Stimulated activated CD4-positive, alpha-beta T cell treated with anti-CD3 and anti-CD28 coated beads, Interleukin-2, amount 100 ng/mL, for 48 hours (primary cell): ENCODE measurements around the gene BCORL1.

ENCODE experiments used
- DNase-seq, 2 donors: peaks; one replicate each; pipeline ENCODE4 v3.0.0-alpha.2; 2020

The BCORL1 gene

GRCh38 chrX:129961180-129962083 is 21.0 kb upstream of the BCORL1 start:
- DNase-seq, result peak; percentile 58 to 61

GRCh38 chrX:129963729-129964128 is 18.7 kb upstream of the BCORL1 start:
- no peak for DNase-seq

- DNase-seq, result no peak
Measured at GRCh38 chrX:129965166-129965565, 17.3 kb upstream of the BCORL1 start.

GRCh38 chrX:129968968-129969367 is 13.5 kb upstream of the BCORL1 start:
- no peak for DNase-seq

DNA sequence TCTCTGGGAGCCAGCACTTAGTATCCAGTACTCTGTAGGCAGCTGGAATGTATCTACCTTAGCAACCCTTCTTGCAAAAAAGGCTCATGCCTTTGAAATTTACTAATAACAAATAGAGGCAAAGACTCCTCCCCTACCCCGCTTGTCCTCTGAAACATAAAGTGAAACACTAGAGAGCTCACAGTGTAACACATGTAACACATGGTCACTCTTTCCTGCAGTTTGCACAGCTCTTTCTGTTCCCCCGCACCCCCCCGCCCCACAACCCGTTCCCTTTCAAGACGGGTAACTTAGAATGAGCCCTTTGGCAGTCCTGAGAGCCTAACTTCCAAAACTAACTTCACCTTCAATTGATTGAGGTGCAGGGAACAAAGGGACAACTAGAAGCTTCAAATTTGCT is 6.0 kb upstream of the BCORL1 start:
- DNase-seq, result no peak

- DNase-seq, result no peak
Measured at GRCh38 chrX:129979207-129979920, 3.1 kb upstream of the BCORL1 start.

DNA sequence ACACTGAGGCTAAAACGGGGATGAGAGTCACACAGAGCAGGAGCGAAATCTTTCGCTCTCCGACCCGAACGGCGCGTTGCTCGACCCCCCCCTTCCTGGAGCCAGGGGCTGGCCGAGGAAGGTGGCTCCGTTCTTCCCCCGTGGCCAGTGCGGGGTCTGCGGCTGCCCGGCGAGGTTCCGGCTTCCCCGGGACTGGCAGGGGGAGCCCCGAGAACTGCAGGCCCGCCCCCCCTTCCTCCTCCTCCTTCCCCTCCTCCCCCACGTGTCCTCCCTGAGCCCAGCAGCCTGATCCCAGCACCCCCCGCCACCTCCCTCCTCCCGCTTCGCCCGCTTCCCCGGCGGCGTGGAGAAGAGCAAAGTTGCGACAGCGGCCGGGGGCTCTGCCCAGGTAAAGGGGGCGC is 2.4 kb upstream of the BCORL1 start:
- no peak for DNase-seq

DNA sequence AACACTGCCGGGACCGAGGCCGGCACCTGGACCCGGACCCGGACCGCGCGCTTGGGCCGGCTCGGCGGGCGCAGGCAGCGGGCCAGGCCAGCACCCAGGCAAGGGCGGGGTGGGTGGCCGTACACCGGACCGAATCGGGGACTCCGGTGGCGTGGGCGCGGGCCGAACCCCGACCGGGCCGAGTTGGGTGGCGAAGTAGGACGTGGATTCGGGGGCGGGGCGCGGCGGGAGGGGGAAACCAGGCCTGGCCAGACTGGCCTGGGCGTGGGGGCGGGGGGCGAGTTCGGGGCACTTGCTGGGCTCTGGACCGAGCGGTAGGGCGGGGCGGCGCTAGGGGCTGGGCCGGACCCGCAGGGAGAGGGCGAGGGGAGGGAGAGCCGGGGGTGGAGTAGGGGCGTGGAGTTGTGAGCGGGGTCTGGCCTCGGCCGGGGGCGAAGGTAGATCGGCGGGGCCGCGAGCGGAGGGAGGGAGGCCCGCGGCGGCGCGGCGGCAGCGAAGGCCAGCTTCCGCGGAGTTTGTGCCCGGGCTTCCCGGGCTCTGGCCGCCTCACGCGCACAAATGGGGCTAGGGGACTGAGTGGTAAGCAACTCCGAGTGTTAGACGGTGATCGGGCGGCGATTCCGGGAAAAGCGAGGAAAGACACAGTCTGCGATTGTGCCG is 1.8 kb upstream of the BCORL1 start:
- no peak for DNase-seq

GRCh38 chrX:129981200-129981553 is 1.3 kb upstream of the BCORL1 start:
- no peak for DNase-seq

- DNase-seq, result no peak
Measured at GRCh38 chrX:129981752-129982299, 609 bp upstream of the BCORL1 start.

DNA sequence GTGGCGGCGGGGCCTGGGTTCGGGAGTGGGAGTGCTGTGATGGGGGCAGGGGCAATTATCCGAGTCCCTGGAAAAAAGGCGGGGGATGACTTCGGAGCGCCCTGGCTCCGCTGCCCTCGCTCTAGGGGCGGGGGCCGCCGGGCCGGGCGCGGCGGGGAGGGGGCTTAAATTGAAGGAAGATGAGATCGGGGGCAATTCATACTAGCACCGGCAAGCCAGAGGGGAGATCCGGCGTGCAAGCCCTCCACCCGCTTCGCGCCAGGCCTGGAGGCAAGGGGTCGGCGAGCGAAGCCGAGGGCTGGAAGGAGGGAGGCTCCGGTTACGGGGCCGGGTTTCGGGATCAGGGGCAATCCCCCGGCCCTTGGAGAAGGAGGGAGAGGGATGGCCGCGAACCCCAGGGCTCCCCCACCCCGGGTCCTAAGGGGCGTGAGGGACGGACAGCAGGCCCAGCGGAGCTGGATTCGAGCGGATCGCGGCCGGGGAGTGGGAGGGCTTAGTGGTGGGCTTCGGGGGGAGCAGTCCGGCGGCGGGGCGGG is 1.2 kb downstream of the BCORL1 start:
- no peak for DNase-seq

- DNase-seq, result no peak
Measured at GRCh38 chrX:129984111-129984958, 1.9 kb downstream of the BCORL1 start.

DNA sequence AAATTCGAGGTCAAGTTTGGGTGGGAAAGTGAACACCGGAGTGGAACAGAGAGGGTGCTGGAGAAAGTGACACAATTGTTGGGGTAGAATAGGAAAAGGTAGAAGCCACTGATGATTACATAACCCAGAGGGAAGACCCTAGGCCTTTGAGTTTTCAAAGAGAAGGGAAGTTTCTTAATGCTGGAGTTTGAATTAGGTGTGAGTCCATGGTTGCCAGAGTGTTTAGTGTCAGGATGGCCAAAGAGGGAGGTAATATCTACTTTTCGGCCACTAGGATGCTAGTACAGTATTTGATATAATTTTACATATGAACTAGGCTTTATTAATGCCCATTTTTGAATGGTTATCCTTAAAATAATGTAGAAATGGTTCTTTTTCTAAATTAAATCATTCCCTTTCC is 5.4 kb downstream of the BCORL1 start:
- no peak for DNase-seq

DNA sequence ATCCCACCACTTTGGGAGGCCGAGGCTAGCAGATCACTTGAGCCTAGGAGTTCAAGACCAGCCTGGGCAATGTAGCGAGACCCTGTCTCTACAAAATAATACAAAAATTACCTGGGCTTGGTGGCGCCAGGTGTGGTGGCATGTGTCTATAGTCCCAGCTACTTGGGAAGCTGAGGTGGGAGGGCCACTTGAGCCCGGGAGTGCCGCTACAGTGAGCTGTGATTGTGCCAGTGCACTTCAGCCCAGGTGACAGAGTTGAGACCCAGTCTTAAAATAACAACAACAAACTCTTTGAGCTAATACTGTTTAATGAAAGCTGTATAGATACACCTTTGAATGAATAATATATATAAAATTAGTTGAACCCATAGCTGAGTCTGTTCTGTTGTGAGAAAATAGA is 9.7 kb downstream of the BCORL1 start:
- no peak for DNase-seq

GRCh38 chrX:129996120-129996519 is 13.7 kb downstream of the BCORL1 start:
- no peak for DNase-seq

- no peak for DNase-seq
Measured at GRCh38 chrX:129997086-129997485, 14.7 kb downstream of the BCORL1 start.

DNA sequence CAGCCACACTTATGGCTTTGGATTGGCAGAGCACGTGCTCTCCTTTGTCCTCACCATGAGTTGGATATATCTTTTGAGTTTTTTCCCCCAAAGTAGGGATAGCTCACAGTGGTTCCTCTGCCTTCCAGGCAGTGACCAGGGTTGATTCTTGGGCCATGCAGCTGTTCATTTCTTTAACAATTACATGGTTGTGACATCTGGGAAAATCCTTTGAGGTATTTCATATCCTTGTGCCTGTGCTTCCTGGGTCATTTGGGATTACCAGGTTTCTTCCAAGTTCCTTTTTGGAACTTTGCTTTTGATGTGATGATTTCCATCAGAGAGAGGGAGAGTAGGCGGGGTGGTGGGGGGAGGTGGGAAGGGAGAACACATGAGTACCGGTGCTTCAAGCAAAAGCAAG is 15.6 kb downstream of the BCORL1 start:
- no peak for DNase-seq

- DNase-seq, result no peak
Measured at GRCh38 chrX:130001893-130002292, 19.5 kb downstream of the BCORL1 start.

DNA sequence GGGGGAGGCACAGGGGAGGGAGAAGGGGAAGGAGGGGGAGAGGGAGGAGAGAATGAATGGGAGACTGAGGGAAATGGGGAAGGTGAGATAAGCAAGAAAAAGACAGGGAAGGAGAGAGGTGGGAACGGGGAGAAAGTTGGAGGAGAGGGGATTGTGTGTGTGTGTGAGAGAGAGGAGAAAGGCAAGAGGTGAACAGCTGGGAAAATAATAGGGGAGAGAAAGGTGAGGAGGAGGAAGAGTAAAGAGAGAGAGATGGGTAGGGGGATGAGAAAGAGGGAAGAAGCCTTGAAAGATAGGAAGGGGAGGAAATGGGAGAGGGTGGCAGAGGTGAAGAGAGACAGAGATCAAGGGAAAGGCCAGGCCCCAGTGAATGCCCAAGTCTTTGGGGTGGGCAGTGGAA is 20.1 kb downstream of the BCORL1 start:
- DNase-seq, result no peak

GRCh38 chrX:130005089-130005807 is 22.8 kb downstream of the BCORL1 start:
- DNase-seq, result no peak

DNA sequence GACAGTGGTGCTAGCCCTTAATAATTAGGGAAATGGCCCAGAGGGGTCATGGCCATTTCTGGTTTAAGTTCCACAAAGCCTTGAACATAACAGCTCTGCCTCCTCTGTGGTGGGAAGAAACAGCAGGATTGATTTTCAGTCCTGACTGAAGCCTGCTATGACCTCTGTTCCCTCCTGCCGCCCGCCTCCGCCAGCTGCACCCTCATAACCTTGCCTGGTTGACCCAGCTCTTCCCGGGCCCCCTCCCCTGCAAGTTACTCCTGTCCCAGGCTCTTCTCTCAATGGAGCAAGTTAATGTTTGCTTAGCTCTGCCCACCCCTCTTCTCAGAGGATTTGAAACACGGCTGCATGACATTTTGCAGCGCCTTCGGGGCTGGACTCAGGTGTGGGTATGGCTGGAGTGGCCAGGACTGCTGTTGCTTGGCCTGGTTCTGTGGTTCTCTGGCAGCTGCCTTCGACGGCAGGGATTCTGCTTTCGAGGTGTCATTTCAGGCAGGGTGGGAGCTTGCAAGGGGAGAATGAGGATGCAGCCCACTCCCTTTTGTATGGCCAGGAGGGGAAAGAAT is 27.3 kb downstream of the BCORL1 start:
- DNase-seq, result no peak
